Testis (tissue), 3 donors: ENCODE results near the gene ZNF573. TPM values are rescaled to one million over a fixed set of nuclear protein-coding genes. Genes with fewer than 3 reads are reported as not detected.

ENCODE experiments used
- DNase-seq: peaks from one replicate; pipeline ENCODE4 v3.0.0-alpha.2; 2019
- H3K27ac ChIP-seq, 2 donors: fragments of 200-600 bp; sonication (generic); one replicate each; pipeline ENCODE4 v1.5.1; 2019
- H3K27me3 ChIP-seq: fragments of 200-600 bp; sonication (generic); one replicate; pipeline ENCODE4 v1.5.1; 2019
- H3K36me3 ChIP-seq: fragments of 200-600 bp; sonication (generic); one replicate; pipeline ENCODE4 v1.5.1; 2017; ENCODE audit warnings: low read depth; ENCODE audit errors: missing control alignments
- H3K4me1 ChIP-seq: fragments of 200-600 bp; sonication (generic); one replicate; pipeline ENCODE4 v1.5.1; 2019
- H3K4me3 ChIP-seq, 2 donors: fragments of 200-600 bp; sonication (generic); one replicate each; pipeline ENCODE4 v1.5.1; 2017 to 2019
- H3K9me3 ChIP-seq: fragments of 200-600 bp; sonication (generic); one replicate; pipeline ENCODE4 v1.5.1; 2017
- CTCF ChIP-seq, 3 experiments: fragments of 450-650 bp in 2 of 3; fragments of 200-600 bp in 1 of 3; sonication (generic) in 1 of 3; IDR thresholded peaks; one replicate each; pipeline ENCODE4 v1.5.1; 2016 to 2019; ENCODE audit warnings: antibody characterized with exemption in 3 of 3, mild to moderate bottlenecking in 2 of 3, moderate library complexity in 1 of 3
- POLR2A ChIP-seq: fragments of 450-650 bp; IDR thresholded peaks from one replicate; pipeline ENCODE4 v1.6.1; 2017; ENCODE audit warnings: antibody characterized with exemption, mild to moderate bottlenecking, moderate library complexity
- WGBS, 2 donors: methylation state at CpG; one replicate each; pipeline ENCODE4 v1.1.5; 2018; 5-methylcytosine and 5-hydroxymethylcytosine counted together
- intact Hi-C: fragments of 100-400 bp; cut with DNase I; formaldehyde crosslinking; loops from one replicate; pipeline ENCODE4 v1.15.1; 2023; ENCODE audit warnings: low total_unique reads
- polyA plus RNA-seq: library from polyadenylated mRNA; stranded (reverse); fragments of 350-450 nt; fragmentation: Illumina TruSeq; extraction: RNeasy Lipid Tissue Mini Kit (QIAGEN cat#74804); gene quantifications from one replicate; pipeline ENCODE4 v1.2.3, GENCODE V29; 2014; ENCODE audit warnings: low read depth, low replicate concordance; ENCODE audit not compliant: insufficient read depth
- total RNA-seq, 2 donors: library from RNA; depleted of rRNA; stranded (reverse); fragments of >200 nt; gene quantifications; one replicate each; pipeline ENCODE4 v1.2.3, GENCODE V29; 2016

ZNF573 gene
- total and polyA plus RNA-seq, 3 donors from 2014 or later, result 12.7 to 17.8 (median 13.4) TPM

GRCh38 chr19:37699057-37699456, 80.3 kb downstream of the ZNF573 start:
- Histone ChIP-seq H3K27me3 (no peaks in the 10 kb centered on the region), H3K4me1 (no peaks in the 10 kb centered on the region), H3K9me3 (no peaks in the 10 kb centered on the region), H3K4me3 (no peak overlapping the region), H3K36me3 (no peaks in the 10 kb centered on the region), H3K27ac (no peak overlapping the region)
- 91 to 92% methylated on average over 5 of the region's 5 CpGs for WGBS, 2 donors
- intact Hi-C loops, result no loop called here
- TF ChIP-seq POLR2A, result no peak
- no peak for TF ChIP-seq CTCF (IDR thresholded peaks at IDR 0.05)
- DNase-seq, result no peak

- Histone ChIP-seq H3K27me3 (no peaks in the 10 kb centered on the region), H3K4me3 (no peak overlapping the region), H3K36me3 (no peaks in the 10 kb centered on the region), H3K9me3 (no peaks in the 10 kb centered on the region), H3K4me1 (no peaks in the 10 kb centered on the region), H3K27ac (no peak overlapping the region)
- DNase-seq, result no peak
- TF ChIP-seq POLR2A (no peak), CTCF (IDR thresholded peaks at IDR 0.05) (no peak)
- 91 to 92% methylated on average over 6 of the region's 6 CpGs for WGBS, 2 donors
- intact Hi-C loops, result no loop called here
Observed at GRCh38 chr19:37698216-37698615, 81.2 kb downstream of the ZNF573 start.

- WGBS, 2 donors, result 76 to 84% methylated on average over 3 of the region's 3 CpGs
- no peak for DNase-seq
- Histone ChIP-seq H3K36me3 (no peaks in the 10 kb centered on the region), H3K9me3 (no peaks in the 10 kb centered on the region), H3K27me3 (no peaks in the 10 kb centered on the region), H3K27ac (no peak overlapping the region), H3K4me3 (no peak overlapping the region), H3K4me1 (no peaks in the 10 kb centered on the region)
- TF ChIP-seq CTCF (IDR thresholded peaks at IDR 0.05), result no peak
- TF ChIP-seq POLR2A, result no peak
- intact Hi-C loops, result no loop called here
Observed at GRCh38 chr19:37695144-37695899, 84.1 kb downstream of the ZNF573 start.

- Histone ChIP-seq H3K4me1 (no peaks in the 10 kb centered on the region), H3K4me3 (peak overlapping the region; percentile 76), H3K27ac (no peak overlapping the region), H3K27me3 (no peaks in the 10 kb centered on the region), H3K9me3 (no peaks in the 10 kb centered on the region), H3K36me3 (no peaks in the 10 kb centered on the region)
- intact Hi-C loops, result no loop called here
- no peak for DNase-seq
- TF ChIP-seq CTCF (IDR thresholded peaks at IDR 0.05), result no peak
- TF ChIP-seq POLR2A, result no peak
- WGBS, 2 donors, result 54 to 63% methylated on average over 11 of the region's 11 CpGs
Observed at GRCh38 chr19:37692956-37693620, 86.3 kb downstream of the ZNF573 start.
